ENCODE measurements around the gene SYTL3. TPM values are rescaled to one million over a fixed set of nuclear protein-coding genes. Genes with fewer than 3 reads are reported as not detected.
"Not testable (repeated sequence)": the region's sequence is repeated elsewhere in the genome, so short reads cannot be mapped to it uniquely, and the experiment has no call there.

The SYTL3 gene
- total RNA-seq, 1 donor from 2014 or later: 6.0 TPM

GRCh38 chr6:158645064-158646022, 4.5 kb upstream of the SYTL3 start:
- Mint-ChIP-seq H3K27me3 (no peaks in the 10 kb centered on the region), H3K9me3 (no peaks in the 10 kb centered on the region), H3K36me3 (ENCODE audit: low read depth) (peaks cover 16% of the 10 kb centered on the region), H3K27ac (peak overlapping the region; percentile 84), H3K4me1 (peaks cover 59% of the 10 kb centered on the region), H3K4me3 (peak overlapping the region; percentile 88)
- intact Hi-C loops (cut with micrococcal nuclease): loop anchor here (5.0 kb wide), 4 partner anchors 172 to 478 kb away; partner anchors contain the start of genes EZR, GTF2H5 and SERAC1
- CTCF ChIA-PET: interaction anchor here (0.8 to 1.5 kb wide), 3 partner anchors 15 to 327 kb away, joined by 3 to 6 read pairs (median 3); no protein-coding TSS in a partner anchor
- TF ChIP-seq CTCF (IDR thresholded peaks at IDR 0.05): no peak
- DNase-seq (no peak), ATAC-seq (ENCODE audit: low read depth) (no peak)
- POLR2A ChIA-PET: interaction anchor here (0.5 to 2.1 kb wide), 7 partner anchors 8 to 1271 kb away, joined by 3 to 9 read pairs (median 4); no protein-coding TSS in a partner anchor

GRCh38 chr6:158646023-158646910, 3.6 kb upstream of the SYTL3 start:
- no peak for DNase-seq
- peaks cover 54% of the 10 kb centered on the region for H3K4me1 Mint-ChIP-seq

GRCh38 chr6:158647501-158647900, 2.4 kb upstream of the SYTL3 start:
- POLR2A ChIA-PET: no interaction called here
- Mint-ChIP-seq H3K27me3 (no peaks in the 10 kb centered on the region), H3K4me3 (no peak overlapping the region), H3K9me3 (no peaks in the 10 kb centered on the region), H3K27ac (no peak overlapping the region), H3K4me1 (peaks cover 46% of the 10 kb centered on the region), H3K36me3 (ENCODE audit: low read depth) (peaks cover 6% of the 10 kb centered on the region)
- DNase-seq: no peak
- no peak for TF ChIP-seq CTCF (IDR thresholded peaks at IDR 0.05)
- intact Hi-C loops (cut with micrococcal nuclease): loop anchor here (5.0 kb wide), 4 partner anchors 170 to 480 kb away; partner anchors contain the start of genes EZR, GTF2H5 and SERAC1
- ATAC-seq (ENCODE audit: low read depth): no peak
- CTCF ChIA-PET: interaction anchor here (1.0 kb wide), 1 partner anchor 13 kb away, joined by 3 read pairs; no protein-coding TSS in a partner anchor

More at GRCh38 chr6:158646023-158646910, 3.6 kb upstream of the SYTL3 start:
- H3K27me3 Mint-ChIP-seq: no peaks in the 10 kb centered on the region
- no peak overlapping the region for H3K27ac Mint-ChIP-seq
- TF ChIP-seq CTCF (IDR thresholded peaks at IDR 0.05): no peak
- H3K36me3 Mint-ChIP-seq (ENCODE audit: low read depth): peaks cover 11% of the 10 kb centered on the region
- ChIA-PET CTCF (interaction anchor here (0.9 to 1.5 kb wide), 2 partner anchors 14 to 45 kb away, joined by 3 to 6 read pairs; no protein-coding TSS in a partner anchor), POLR2A (interaction anchor here (0.5 kb wide), 1 partner anchor 31 kb away, joined by 6 read pairs; no protein-coding TSS in a partner anchor)
- H3K9me3 Mint-ChIP-seq: no peaks in the 10 kb centered on the region
- ATAC-seq (ENCODE audit: low read depth): no peak
- intact Hi-C loops (cut with micrococcal nuclease): loop anchor here (5.0 kb wide), 4 partner anchors 171 to 479 kb away; partner anchors contain the start of genes EZR, GTF2H5 and SERAC1
- peak overlapping the region; percentile 88 for H3K4me3 Mint-ChIP-seq

GRCh38 chr6:158648682-158649131, 1.1 kb upstream of the SYTL3 start:
- ATAC-seq (ENCODE audit: low read depth): no peak
- TF ChIP-seq CTCF (IDR thresholded peaks at IDR 0.05): no peak
- Mint-ChIP-seq H3K4me1 (peaks cover 44% of the 10 kb centered on the region), H3K27me3 (no peaks in the 10 kb centered on the region), H3K27ac (peak overlapping the region; percentile 100), H3K9me3 (no peaks in the 10 kb centered on the region), H3K36me3 (ENCODE audit: low read depth) (peaks cover 6% of the 10 kb centered on the region), H3K4me3 (no peak overlapping the region)
- CTCF ChIA-PET: interaction anchor here (1.0 to 3.1 kb wide), 2 partner anchors 12 to 42 kb away, joined by 3 to 13 read pairs; no protein-coding TSS in a partner anchor
- intact Hi-C loops (cut with micrococcal nuclease): loop anchor here (2.0 to 5.0 kb wide), 6 partner anchors 68 to 481 kb away; partner anchors contain the start of genes EZR, GTF2H5 and SERAC1
- POLR2A ChIA-PET: interaction anchor here (0.6 to 2.9 kb wide), 6 partner anchors 11 to 456 kb away, joined by 3 to 14 read pairs (median 4); no protein-coding TSS in a partner anchor
- DNase-seq: no peak

GRCh38 chr6:158651981-158652737, 2.3 kb downstream of the SYTL3 start:
- peaks cover 38% of the 10 kb centered on the region for H3K4me1 Mint-ChIP-seq
- H3K36me3 Mint-ChIP-seq (ENCODE audit: low read depth); H3K4me3 Mint-ChIP-seq; H3K9me3 Mint-ChIP-seq; H3K27ac Mint-ChIP-seq; ATAC-seq (ENCODE audit: low read depth); DNase-seq: not testable (repeated sequence)
- peaks cover 11% of the 10 kb centered on the region for H3K27me3 Mint-ChIP-seq
- POLR2A ChIA-PET: interaction anchor here (1.6 kb wide), 1 partner anchor 8 kb away, joined by 8 read pairs; the partner anchor contains the start of gene DYNLT1
- intact Hi-C loops (cut with micrococcal nuclease): loop anchor here (2.0 kb wide), 1 partner anchor 15 kb away; no protein-coding TSS in a partner anchor
- CTCF ChIA-PET: interaction anchor here (1.0 kb wide), 1 partner anchor 39 kb away, joined by 4 read pairs; no protein-coding TSS in a partner anchor

Data from activated B cell treated with CpG ODN at 0.5 μM for 24 hours (primary cell).